T-helper 17 cell (primary cell): ENCODE data around the gene RMND1. TPM values are rescaled to one million over a fixed set of nuclear protein-coding genes. Genes with fewer than 3 reads are reported as not detected.

ENCODE experiments used
- ATAC-seq: fragments of 150-1000 bp; cut with Tn5 transposase; 2 replicates; pipeline ENCODE4 v1.10.0; 2021; ENCODE audit warnings: mild to moderate bottlenecking, moderate library complexity
- DNase-seq, 3 donors: peaks; one replicate each; pipeline versions ENCODE4 v3.0.0 to v3.0.0-alpha.2; 2020 to 2021
- H3K9me3 ChIP-seq: one replicate; pipeline ENCODE4 v1.7.0; 2013; ENCODE audit warnings: low read length, mild to moderate bottlenecking; ENCODE audit not compliant: control insufficient read depth, poor library complexity, severe bottlenecking
- H3K27ac Mint-ChIP-seq: one replicate; pipeline ENCODE4 v1.8.0; 2022; ENCODE audit warnings: mild to moderate bottlenecking, moderate library complexity, mixed read lengths
- H3K27me3 Mint-ChIP-seq: one replicate; pipeline ENCODE4 v1.8.0; 2022; ENCODE audit warnings: mixed read lengths
- H3K36me3 Mint-ChIP-seq: one replicate; pipeline ENCODE4 v1.8.0; 2022; ENCODE audit warnings: low read depth, mixed read lengths
- H3K4me1 Mint-ChIP-seq: one replicate; pipeline ENCODE4 v1.8.0; 2022; ENCODE audit warnings: mild to moderate bottlenecking, mixed read lengths
- H3K4me3 Mint-ChIP-seq: one replicate; pipeline ENCODE4 v1.8.0; 2022; ENCODE audit warnings: mild to moderate bottlenecking, moderate library complexity, mixed read lengths
- total RNA-seq, 4 donors: library from RNA in 2 of 4; stranded (reverse) in 2 of 4; gene quantifications; one replicate each; pipeline ENCODE4 v1.2.3 and lab custom pipeline; 2022 to 2026

RMND1 gene
- total RNA-seq, 2 donors from 2014 or later: 7.0 to 8.5 TPM

- Mint-ChIP-seq H3K27me3 (no peaks in the 10 kb centered on the region), H3K27ac (no peak overlapping the region), H3K4me1 (peaks cover 26% of the 10 kb centered on the region), H3K4me3 (no peak overlapping the region), H3K36me3 (peaks cover 2% of the 10 kb centered on the region)
- DNase-seq: no peak
- no peaks in the 10 kb centered on the region for H3K9me3 ChIP-seq
- ATAC-seq: no peak
These were observed 6.4 kb downstream of the RMND1 start for GRCh38 chr6:151445482-151445881.

DNA sequence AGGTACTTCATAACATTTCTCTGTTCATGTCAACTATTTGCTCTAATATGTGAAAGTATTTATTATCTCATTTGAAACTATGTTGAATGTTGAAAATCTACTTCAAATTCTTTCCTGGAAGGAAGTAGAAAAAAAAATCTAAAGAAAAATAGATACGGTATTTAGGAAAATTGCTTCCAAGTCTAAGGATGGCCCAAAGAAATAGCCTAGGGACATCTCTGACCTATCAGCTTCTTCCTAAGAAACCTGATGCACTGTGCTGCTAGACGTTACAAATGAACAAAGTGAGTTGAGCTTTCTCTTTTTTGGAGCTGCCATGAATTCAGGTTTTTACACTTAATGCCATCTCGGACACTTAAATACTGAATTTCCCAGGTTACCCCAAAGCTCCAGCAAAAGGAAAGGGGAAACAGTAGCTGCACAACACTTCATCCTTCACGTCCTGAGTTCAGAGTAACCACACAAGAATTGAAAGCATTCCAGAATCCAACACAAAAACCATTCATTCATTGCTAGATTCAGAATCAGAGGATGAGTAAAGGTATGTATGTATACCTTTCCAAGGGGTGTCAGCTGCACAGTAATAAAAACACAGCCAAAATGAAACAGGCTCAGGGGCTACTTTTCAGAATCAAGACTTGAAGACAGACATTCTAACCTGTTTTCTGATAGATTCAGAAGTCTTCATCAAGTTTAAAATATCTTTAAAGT is 7.9 kb downstream of the RMND1 start:
- H3K4me3 Mint-ChIP-seq: no peak overlapping the region
- no peak overlapping the region for H3K27ac Mint-ChIP-seq
- no peak for ATAC-seq

DNA sequence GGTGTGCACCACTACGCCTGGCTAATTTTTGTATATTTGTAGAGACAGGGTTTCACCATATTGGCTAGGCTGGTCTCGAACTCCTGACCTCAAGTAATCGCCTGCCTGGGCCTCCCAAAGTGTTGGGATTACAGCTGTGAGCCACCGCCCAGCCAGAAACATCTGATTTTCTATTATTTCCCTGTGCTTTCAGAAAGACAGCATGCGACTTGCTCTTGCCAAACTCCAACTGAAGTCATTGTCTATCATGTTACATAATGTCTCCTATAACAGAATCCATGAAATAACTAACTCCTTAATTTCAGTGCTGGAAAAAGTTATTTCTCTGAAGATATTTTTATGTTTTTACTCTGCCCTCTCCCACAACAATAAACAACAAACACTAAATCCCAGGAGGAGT is 8.5 kb downstream of the RMND1 start:
- H3K9me3 ChIP-seq: no peaks in the 10 kb centered on the region
- ATAC-seq: no peak
- no peak overlapping the region for H3K27ac Mint-ChIP-seq
- no peaks in the 10 kb centered on the region for H3K27me3 Mint-ChIP-seq
- H3K4me1 Mint-ChIP-seq: peaks cover 23% of the 10 kb centered on the region
- H3K36me3 Mint-ChIP-seq: no peaks in the 10 kb centered on the region
- DNase-seq: no peak
- no peak overlapping the region for H3K4me3 Mint-ChIP-seq

More for the DNA sequence above, 7.9 kb downstream of the RMND1 start:
- DNase-seq: no peak
- Mint-ChIP-seq H3K4me1 (peaks cover 25% of the 10 kb centered on the region), H3K36me3 (no peaks in the 10 kb centered on the region), H3K27me3 (no peaks in the 10 kb centered on the region)
- H3K9me3 ChIP-seq: no peaks in the 10 kb centered on the region

- DNase-seq: no peak
- peaks cover 25% of the 10 kb centered on the region for H3K4me1 Mint-ChIP-seq
- ATAC-seq: no peak
These were observed 9.6 kb downstream of the RMND1 start for GRCh38 chr6:151442371-151442770.

DNA sequence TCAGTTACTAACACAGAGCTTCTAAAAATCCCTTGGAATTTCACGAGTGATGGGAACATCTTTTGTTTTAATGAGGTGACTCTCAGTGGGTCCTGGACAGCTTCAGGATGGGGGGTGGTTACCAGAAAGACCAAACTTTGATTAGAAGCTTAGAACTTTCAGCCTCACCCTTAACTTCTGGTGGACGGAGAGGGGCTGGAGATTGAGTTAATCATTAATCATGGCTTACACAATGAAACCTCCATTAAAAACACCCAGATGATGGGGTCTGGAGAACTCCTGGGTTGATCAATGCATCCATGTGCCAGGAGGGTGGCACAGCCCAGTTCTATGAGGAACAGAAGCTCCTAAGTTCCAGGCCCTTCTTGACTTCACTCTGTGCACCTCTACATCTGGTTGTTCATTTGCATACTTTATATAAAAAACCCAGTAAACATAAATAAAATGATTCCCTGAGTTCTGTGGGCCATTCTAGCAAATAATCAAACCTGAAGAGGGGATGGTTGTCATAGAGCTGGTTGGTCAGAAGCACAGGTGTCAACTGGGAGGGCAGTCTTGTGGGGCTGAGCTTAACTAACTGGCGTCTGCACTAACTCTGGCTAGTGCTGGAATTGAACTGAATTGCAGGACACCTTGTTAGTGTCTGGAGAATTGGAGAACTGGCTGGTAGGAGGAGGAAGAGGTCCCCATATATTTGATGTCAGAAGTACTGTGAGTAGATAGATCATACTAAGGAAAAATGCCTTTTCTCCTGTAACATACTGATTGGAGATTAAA is 10.3 kb downstream of the RMND1 start:
- no peaks in the 10 kb centered on the region for H3K9me3 ChIP-seq
- H3K4me1 Mint-ChIP-seq: peaks cover 23% of the 10 kb centered on the region
- ATAC-seq (no peak), DNase-seq (no peak)
- no peak overlapping the region for H3K27ac Mint-ChIP-seq
- H3K36me3 Mint-ChIP-seq: no peaks in the 10 kb centered on the region
- H3K4me3 Mint-ChIP-seq: no peak overlapping the region
- no peaks in the 10 kb centered on the region for H3K27me3 Mint-ChIP-seq

More at GRCh38 chr6:151442371-151442770, 9.6 kb downstream of the RMND1 start:
- Mint-ChIP-seq H3K4me3 (no peak overlapping the region), H3K27ac (peak overlapping the region; percentile 8), H3K36me3 (no peaks in the 10 kb centered on the region), H3K27me3 (no peaks in the 10 kb centered on the region)
- H3K9me3 ChIP-seq: no peaks in the 10 kb centered on the region

DNA sequence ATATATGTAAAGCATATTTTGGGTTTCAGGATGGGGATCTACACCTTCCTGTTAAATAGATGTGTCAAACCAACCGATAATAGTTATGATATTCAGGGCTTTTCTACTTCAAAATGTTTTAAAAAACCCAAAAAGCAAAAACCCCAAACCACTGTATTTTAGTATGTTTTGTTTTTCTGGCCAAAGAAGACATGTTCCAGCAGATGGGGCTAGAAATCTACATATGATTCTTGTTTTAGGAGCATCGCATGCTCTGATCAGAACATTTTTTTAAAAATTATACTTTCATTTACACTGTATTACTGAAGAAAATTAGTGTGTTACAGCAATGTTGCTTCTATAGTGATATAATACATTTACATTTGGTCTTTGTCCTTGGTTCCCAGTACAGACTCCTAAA is 11.0 kb downstream of the RMND1 start:
- Mint-ChIP-seq H3K27ac (peak overlapping the region; percentile 21), H3K4me3 (no peak overlapping the region), H3K27me3 (no peaks in the 10 kb centered on the region), H3K4me1 (peaks cover 23% of the 10 kb centered on the region), H3K36me3 (no peaks in the 10 kb centered on the region)
- DNase-seq (no peak), ATAC-seq (no peak)
- no peaks in the 10 kb centered on the region for H3K9me3 ChIP-seq

DNA sequence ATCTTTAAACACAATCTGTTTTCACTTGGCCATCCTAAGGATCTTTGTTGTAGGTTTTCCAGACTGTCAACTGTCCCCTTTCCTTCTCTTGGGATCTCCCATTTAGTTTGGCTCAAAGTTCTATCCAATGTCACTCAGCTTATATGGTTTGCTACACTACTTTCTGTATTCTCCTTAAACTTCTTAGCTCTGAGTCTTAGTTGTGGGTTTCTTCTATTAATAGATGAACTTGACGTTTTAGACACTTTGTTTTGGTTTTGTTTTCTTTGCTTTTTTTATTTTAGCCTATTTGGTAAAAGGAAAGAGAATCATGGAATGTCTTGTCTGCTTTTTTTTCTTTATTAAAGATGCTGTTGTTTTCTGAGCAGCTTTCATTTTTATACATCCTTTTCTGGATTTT is 11.4 kb downstream of the RMND1 start:
- Mint-ChIP-seq H3K4me3 (peak overlapping the region; percentile 21), H3K27ac (peak overlapping the region; percentile 21), H3K4me1 (peaks cover 23% of the 10 kb centered on the region), H3K27me3 (no peaks in the 10 kb centered on the region), H3K36me3 (no peaks in the 10 kb centered on the region)
- DNase-seq (no peak), ATAC-seq (no peak)
- H3K9me3 ChIP-seq: no peaks in the 10 kb centered on the region

- no peaks in the 10 kb centered on the region for H3K27me3 Mint-ChIP-seq
- DNase-seq (no peak), ATAC-seq (no peak)
- no peak overlapping the region for H3K27ac Mint-ChIP-seq
- peaks cover 15% of the 10 kb centered on the region for H3K4me1 Mint-ChIP-seq
- no peaks in the 10 kb centered on the region for H3K9me3 ChIP-seq
- H3K4me3 Mint-ChIP-seq: no peak overlapping the region
- H3K36me3 Mint-ChIP-seq: no peaks in the 10 kb centered on the region
These were observed 14.5 kb downstream of the RMND1 start for GRCh38 chr6:151437401-151437800.

DNA sequence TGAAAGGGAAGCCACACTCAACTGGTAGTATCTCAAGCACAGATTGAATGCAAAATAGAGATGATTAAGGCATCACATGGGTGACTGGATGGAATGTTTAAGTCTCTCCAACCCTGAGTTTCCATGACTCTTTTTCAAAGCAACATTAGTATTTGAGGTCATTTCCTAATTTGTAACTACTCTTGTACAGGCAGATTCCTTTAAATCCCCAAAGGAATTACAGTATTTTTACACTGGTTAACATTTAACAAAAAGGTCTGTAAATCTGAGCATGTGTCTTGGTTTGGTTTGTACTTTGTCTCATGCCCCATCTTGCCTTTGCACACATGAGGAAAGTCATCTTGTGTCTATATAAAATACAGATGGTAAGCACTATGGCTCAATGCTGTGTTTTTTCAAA is 15.1 kb downstream of the RMND1 start:
- H3K4me1 Mint-ChIP-seq: peaks cover 13% of the 10 kb centered on the region
- DNase-seq (no peak), ATAC-seq (no peak)
- H3K27ac Mint-ChIP-seq: no peak overlapping the region
- no peak overlapping the region for H3K4me3 Mint-ChIP-seq
- H3K9me3 ChIP-seq: no peaks in the 10 kb centered on the region
- H3K36me3 Mint-ChIP-seq: no peaks in the 10 kb centered on the region
- H3K27me3 Mint-ChIP-seq: no peaks in the 10 kb centered on the region

- H3K4me1 Mint-ChIP-seq: peaks cover 12% of the 10 kb centered on the region
- H3K4me3 Mint-ChIP-seq: no peak overlapping the region
- DNase-seq (no peak), ATAC-seq (no peak)
- no peaks in the 10 kb centered on the region for H3K36me3 Mint-ChIP-seq
- H3K9me3 ChIP-seq: no peaks in the 10 kb centered on the region
- H3K27ac Mint-ChIP-seq: no peak overlapping the region
- H3K27me3 Mint-ChIP-seq: no peaks in the 10 kb centered on the region
These were observed 15.6 kb downstream of the RMND1 start for GRCh38 chr6:151436300-151436699.

DNA sequence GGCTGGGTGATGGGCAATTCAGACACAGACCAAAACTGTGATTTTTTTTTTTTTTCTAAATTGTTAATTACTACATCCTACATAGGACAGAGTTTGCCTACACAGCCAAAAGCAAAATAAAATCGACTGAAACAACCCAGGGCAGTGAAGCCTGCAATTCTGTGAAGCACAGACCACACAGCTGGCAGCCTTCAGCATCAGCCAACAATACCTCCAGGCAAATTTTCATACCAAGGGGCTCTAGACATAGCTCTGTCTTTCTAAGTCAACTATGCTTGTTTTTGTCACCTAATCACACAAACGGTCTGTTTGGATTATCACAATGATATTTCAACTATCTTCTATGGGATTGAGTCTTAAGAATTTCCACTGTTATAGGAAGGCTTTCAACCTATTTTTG is 17.6 kb downstream of the RMND1 start:
- H3K4me3 Mint-ChIP-seq: no peak overlapping the region
- H3K27me3 Mint-ChIP-seq: no peaks in the 10 kb centered on the region
- no peak overlapping the region for H3K27ac Mint-ChIP-seq
- no peak for DNase-seq
- H3K4me1 Mint-ChIP-seq: peaks cover 14% of the 10 kb centered on the region
- no peaks in the 10 kb centered on the region for H3K9me3 ChIP-seq
- ATAC-seq: no peak
- H3K36me3 Mint-ChIP-seq: peaks cover 5% of the 10 kb centered on the region

DNA sequence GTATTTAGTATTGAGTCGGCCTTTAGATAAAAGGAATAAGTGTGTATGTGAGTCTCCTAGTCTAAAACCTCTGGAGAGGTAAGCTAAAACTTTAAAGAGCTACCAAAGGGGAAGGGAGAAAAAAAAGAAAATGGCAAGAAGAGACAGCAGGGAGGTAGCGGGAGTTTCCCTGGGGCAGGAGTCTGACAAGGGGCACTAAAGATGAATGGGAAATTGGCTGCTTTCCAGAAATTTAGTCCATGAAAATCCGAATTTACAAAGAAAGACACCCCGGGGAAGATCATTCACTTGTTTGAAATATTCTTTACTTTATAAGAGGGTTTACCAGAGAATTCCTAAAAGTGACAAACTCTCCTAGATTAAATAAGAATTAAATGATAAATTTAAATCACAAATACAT is 19.3 kb downstream of the RMND1 start:
- H3K36me3 Mint-ChIP-seq: peaks cover 5% of the 10 kb centered on the region
- H3K4me3 Mint-ChIP-seq: no peak overlapping the region
- H3K27ac Mint-ChIP-seq: no peak overlapping the region
- H3K4me1 Mint-ChIP-seq: peaks cover 7% of the 10 kb centered on the region
- H3K9me3 ChIP-seq: no peaks in the 10 kb centered on the region
- DNase-seq (no peak), ATAC-seq (no peak)
- no peaks in the 10 kb centered on the region for H3K27me3 Mint-ChIP-seq

- peaks cover 8% of the 10 kb centered on the region for H3K36me3 Mint-ChIP-seq
- DNase-seq: no peak
- H3K4me3 Mint-ChIP-seq: no peak overlapping the region
- no peak for ATAC-seq
- no peaks in the 10 kb centered on the region for H3K27me3 Mint-ChIP-seq
- peaks cover 6% of the 10 kb centered on the region for H3K4me1 Mint-ChIP-seq
- H3K9me3 ChIP-seq: no peaks in the 10 kb centered on the region
- peak overlapping the region; percentile 80 for H3K27ac Mint-ChIP-seq
These were observed 20.6 kb downstream of the RMND1 start for GRCh38 chr6:151431337-151431736.

DNA sequence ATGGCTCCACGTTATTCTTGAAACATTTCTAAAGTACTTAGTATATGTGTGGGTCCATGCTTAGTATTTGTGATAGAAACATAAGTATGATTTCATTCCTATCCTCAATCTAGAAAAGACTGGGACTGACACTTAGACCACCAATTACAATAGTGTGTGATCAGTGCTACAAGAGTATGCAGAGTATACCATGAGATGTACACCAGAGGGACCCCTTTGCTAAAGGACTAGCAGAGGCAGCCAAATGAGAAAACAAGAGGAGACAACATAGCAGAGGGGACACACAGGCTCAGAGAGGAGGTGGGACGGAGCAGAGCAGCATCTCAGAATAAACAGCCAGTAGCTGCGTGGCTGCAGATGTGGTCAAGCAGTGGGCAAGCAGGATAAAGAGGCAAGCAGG is 21.0 kb downstream of the RMND1 start:
- Mint-ChIP-seq H3K36me3 (peaks cover 11% of the 10 kb centered on the region), H3K27me3 (no peaks in the 10 kb centered on the region), H3K4me1 (peaks cover 6% of the 10 kb centered on the region), H3K4me3 (no peak overlapping the region), H3K27ac (peak overlapping the region; percentile 80)
- no peaks in the 10 kb centered on the region for H3K9me3 ChIP-seq
- DNase-seq: no peak
- no peak for ATAC-seq
